RWPE1 (cell line): ENCODE data around the gene CACYBP.

ENCODE experiments used
- CTCF ChIA-PET: fragments of 350-600 bp; sonication (Branson Sonifier 250); formaldehyde crosslinking; extraction: SDS; loops from one replicate; lab custom pipeline; 2021; lab: Yijun Ruan, JAX
- POLR2A ChIA-PET: fragments of 400-600 bp; formaldehyde crosslinking; extraction: SDS; loops from one replicate; lab custom pipeline; 2020; ENCODE audit warnings: antibody characterized with exemption; ENCODE audit not compliant: low non-redundant PET; lab: Yijun Ruan, JAX
- DNase-seq: peaks from one replicate; pipeline ENCODE4 v3.0.0; 2012; ENCODE audit warnings: low spot score
- H3K27ac ChIP-seq: fragments of 450-650 bp; 2 replicates; pipeline ENCODE4 v1.5.1; 2017
- CTCF ChIP-seq: fragments of 450-650 bp; conservative IDR thresholded peaks from 2 replicates; pipeline ENCODE4 v1.5.1; 2017; ENCODE audit warnings: low read depth, mild to moderate bottlenecking

Gene CACYBP

GRCh38 chr1:174982971-174983689 lies 16.6 kb upstream of the CACYBP start:
- H3K27ac ChIP-seq, result no peak overlapping the region
- POLR2A ChIA-PET, result no interaction called here
- peak; percentile 17 for DNase-seq
- peak; percentile 61 for TF ChIP-seq CTCF
- CTCF ChIA-PET, result interaction anchor here (0.7 to 1.9 kb wide), 7 partner anchors 10 to 740 kb away, joined by 3 to 7 read pairs (median 3); no protein-coding TSS in a partner anchor

- CTCF ChIA-PET, result interaction anchor here (0.8 kb wide), 1 partner anchor 42 kb away, joined by 3 read pairs; no protein-coding TSS in a partner anchor
- no peak for TF ChIP-seq CTCF
Observed at GRCh38 chr1:174984952-174985351, 14.8 kb upstream of the CACYBP start.

GRCh38 chr1:174988539-174988938 lies 11.2 kb upstream of the CACYBP start:
- CTCF ChIA-PET, result interaction anchor here (0.6 to 1.1 kb wide), 2 partner anchors 10 to 372 kb away, joined by 3 to 4 read pairs; no protein-coding TSS in a partner anchor
- no peak overlapping the region for H3K27ac ChIP-seq
- POLR2A ChIA-PET, result no interaction called here
- no peak for TF ChIP-seq CTCF
- DNase-seq, result no peak

More at GRCh38 chr1:174984952-174985351, 14.8 kb upstream of the CACYBP start:
- H3K27ac ChIP-seq, result no peak overlapping the region
- POLR2A ChIA-PET, result no interaction called here
- DNase-seq, result no peak

- TF ChIP-seq CTCF, result no peak
- H3K27ac ChIP-seq, result no peak overlapping the region
- ChIA-PET CTCF (interaction anchor here (0.6 to 1.1 kb wide), 2 partner anchors 10 to 371 kb away, joined by 3 to 4 read pairs; no protein-coding TSS in a partner anchor), POLR2A (no interaction called here)
- no peak for DNase-seq
Observed at GRCh38 chr1:174988986-174989385, 10.8 kb upstream of the CACYBP start.

- H3K27ac ChIP-seq, result no peak overlapping the region
- CTCF ChIA-PET, result interaction anchor here (1.1 kb wide), 1 partner anchor 9 kb away, joined by 4 read pairs; no protein-coding TSS in a partner anchor
Observed at GRCh38 chr1:174989536-174990220, 10.1 kb upstream of the CACYBP start.

More at GRCh38 chr1:174989536-174990220, 10.1 kb upstream of the CACYBP start:
- POLR2A ChIA-PET, result no interaction called here
- DNase-seq, result no peak
- TF ChIP-seq CTCF, result no peak
